GM12878 (cell line): Measurements from ENCODE around the gene HSPA12B. TPM values are rescaled to one million over a fixed set of nuclear protein-coding genes. Genes with fewer than 3 reads are reported as not detected.

Experiments
- ATAC-seq: fragments of 200-7000 bp; cut with Tn5 transposase; 3 replicates; pipeline ENCODE4 v1.9.1; 2020; ENCODE audit warnings: mild to moderate bottlenecking, moderate library complexity
- BruUV-seq: library from RNA; stranded (reverse); fragments of 400-500 nt; replicated peaks from 2 replicates; lab custom pipeline; 2021; lab: Mats Ljungman, UMichigan
- CTCF ChIA-PET: fragments of 300-600 bp; sonication (Branson Sonifier 250); formaldehyde crosslinking; extraction: SDS; loops from one replicate; lab custom pipeline; 2021; ENCODE audit warnings: inconsistent platforms; lab: Yijun Ruan, JAX
- POLR2A ChIA-PET: fragments of 350-600 bp; formaldehyde crosslinking; extraction: SDS; loops from one replicate; lab custom pipeline; 2021; ENCODE audit warnings: inconsistent platforms; lab: Charles Lee
- RAD21 ChIA-PET: fragments of 300-600 bp; sonication (Branson Sonifier 250); formaldehyde crosslinking; loops from one replicate; lab custom pipeline; 2023; ENCODE audit warnings: antibody characterized with exemption; ENCODE audit not compliant: unreplicated experiment; lab: Charles Lee
- SMC1A ChIA-PET: fragments of 300-600 bp; sonication (Branson Sonifier 250); formaldehyde crosslinking; loops from one replicate; lab custom pipeline; 2023; ENCODE audit not compliant: unreplicated experiment, uncharacterized antibody; lab: Charles Lee
- DNase-seq: peaks from one replicate; pipeline ENCODE4 v3.0.0-alpha.2; 2011; ENCODE audit warnings: low read depth, low spot score
- FAIRE-seq: peaks from 3 replicates; lab custom pipeline; 2011; peaks lifted over from hg19 to GRCh38; lab: Jason Lieb, UNC
- H2AFZ ChIP-seq: 2 replicates; pipeline ENCODE4 v1.6.0; 2011; ENCODE audit warnings: low read depth, low read length, control low read depth; ENCODE audit not compliant: control insufficient read depth
- H3K27ac ChIP-seq: 2 replicates; pipeline ENCODE4 v1.5.1; 2011; ENCODE audit warnings: control low read depth; ENCODE audit not compliant: control insufficient read depth, insufficient read depth
- H3K27me3 ChIP-seq, 2 experiments: replicated peaks in 1 of 2; 2 replicates each; pipeline versions ENCODE4 v1.6.0 to v1.6.1; 2011; ENCODE audit warnings: low read length in 1 of 2; ENCODE audit not compliant: control insufficient read depth in 2 of 2, insufficient read depth in 2 of 2
- H3K36me3 ChIP-seq, 2 experiments: 2 replicates each; pipeline ENCODE4 v1.5.1; 2011; ENCODE audit warnings: low read length in 1 of 2; ENCODE audit not compliant: control insufficient read depth in 2 of 2, insufficient read depth in 2 of 2
- H3K4me1 ChIP-seq: 2 replicates; pipeline ENCODE4 v1.6.1; 2011; ENCODE audit warnings: mild to moderate bottlenecking, low read length, moderate library complexity, mixed read lengths; ENCODE audit not compliant: control insufficient read depth, insufficient read depth
- H3K4me2 ChIP-seq: 2 replicates; pipeline ENCODE4 v1.6.0; 2011; ENCODE audit warnings: control low read depth; ENCODE audit not compliant: control insufficient read depth, insufficient read depth
- H3K4me3 ChIP-seq: fragments of 200-600 bp; sonication (generic); 2 replicates; pipeline ENCODE4 v1.5.1; 2016
- H3K79me2 ChIP-seq: 2 replicates; pipeline ENCODE4 v1.6.0; 2011; ENCODE audit warnings: low read length; ENCODE audit not compliant: control insufficient read depth, insufficient read depth
- H3K9ac ChIP-seq: 2 replicates; pipeline ENCODE4 v1.8.0; 2011; ENCODE audit warnings: low read length, control low read depth, mixed read lengths; ENCODE audit not compliant: control insufficient read depth, insufficient read depth
- H3K9me3 ChIP-seq: replicated peaks from 3 replicates; pipeline ENCODE4 v1.5.1; 2011; ENCODE audit warnings: mild to moderate bottlenecking, low read length; ENCODE audit not compliant: control insufficient read depth, insufficient read depth
- H4K20me1 ChIP-seq: 2 replicates; pipeline ENCODE4 v1.6.0; 2011; ENCODE audit not compliant: control insufficient read depth, insufficient read depth
- CUX1 ChIP-seq: IDR thresholded peaks from 2 replicates; pipeline ENCODE4 v1.6.1; 2012; ENCODE audit warnings: improper control_type of control experiment, low read depth, low read length; ENCODE audit not compliant: insufficient replicate concordance
- GATAD2B ChIP-seq: fragments of 450-650 bp; conservative IDR thresholded peaks from 2 replicates; pipeline ENCODE4 v1.6.1; 2017; ENCODE audit warnings: low read depth, mild to moderate bottlenecking, moderate library complexity
- HDAC2 ChIP-seq: fragments of 200-600 bp; sonication (generic); IDR thresholded peaks from 2 replicates; pipeline ENCODE4 v1.6.1; 2017
- HDAC6 ChIP-seq: fragments of 200-600 bp; sonication (generic); IDR thresholded peaks from one replicate; pipeline ENCODE4 v1.8.0; 2017; ENCODE audit warnings: antibody characterized with exemption; ENCODE audit not compliant: unreplicated experiment
- JUND ChIP-seq: IDR thresholded peaks from 2 replicates; pipeline ENCODE4 v1.6.1; 2012; ENCODE audit warnings: low read depth, mild to moderate bottlenecking, low read length, improper control_type of control experiment, moderate library complexity
- KAT2A ChIP-seq: conservative IDR thresholded peaks from 2 replicates; pipeline ENCODE4 v1.6.1; 2011; ENCODE audit warnings: low read depth, low read length; ENCODE audit not compliant: control insufficient read depth
- KLF5 ChIP-seq: fragments of 450-650 bp; IDR thresholded peaks from 2 replicates; pipeline ENCODE4 v1.6.1; 2014; ENCODE audit warnings: mild to moderate bottlenecking; ENCODE audit not compliant: partially characterized antibody
- PRDM15 ChIP-seq: fragments of 450-650 bp; formaldehyde crosslinking; IDR thresholded peaks from 2 replicates; pipeline ENCODE4 v1.4.0; 2020; ENCODE audit warnings: mild to moderate bottlenecking, moderate library complexity
- RB1 ChIP-seq: fragments of 450-650 bp; formaldehyde crosslinking; IDR thresholded peaks from 2 replicates; pipeline ENCODE4 v1.6.1; 2017; ENCODE audit warnings: mild to moderate bottlenecking, borderline replicate concordance
- TBL1XR1 ChIP-seq: IDR thresholded peaks from 2 replicates; pipeline ENCODE4 v1.6.1; 2012; ENCODE audit warnings: low read depth, low read length, improper control_type of control experiment
- WGBS: methylation state at CpG from one replicate; pipeline ENCODE4 v1.1.6; 2016; ENCODE audit warnings: low lambda C conversion rate; ENCODE audit not compliant: insufficient replicate concordance, insufficient coverage; ENCODE audit errors: missing lambda C conversion rate; 5-methylcytosine and 5-hydroxymethylcytosine counted together
- in situ Hi-C: fragments of 300-500 bp; cut with MboI; formaldehyde crosslinking; loops from 9 replicates; pipeline ENCODE4 v1.14.3; 2018; ENCODE audit warnings: mixed read lengths
- intact Hi-C: fragments of 100-400 bp; cut with micrococcal nuclease; formaldehyde crosslinking; loops from one replicate; pipeline ENCODE4 v1.14.2; 2022; ENCODE audit not compliant: unreplicated experiment
- polyA plus RNA-seq, 11 experiments: library from polyadenylated mRNA; depleted of rRNA in 4 of 11; unstranded in 6 of 11; stranded (reverse) in 5 of 11; fragments of >200 nt; fragmentation: Nextera tagmentation in 4 of 11; fragmentation: Illumina TruSeq in 1 of 11; extraction: Ambion mirVana in 4 of 11; extraction: Trizol in 1 of 11; gene quantifications; 1 replicate in 1 of 11; 2 replicates in 10 of 11; pipeline versions ENCODE4 v1.2.1 to v1.2.3, GENCODE V29; 2011 to 2016; ENCODE audit warnings: inconsistent platforms in 2 of 11, missing spikeins in 2 of 11, low read depth in 1 of 11
- total RNA-seq, 4 experiments: library from RNA; depleted of rRNA in 3 of 4; stranded (reverse); fragments of >200 nt in 3 of 4; fragmentation: Illumina TruSeq in 1 of 4; extraction: Trizol in 1 of 4; gene quantifications; 2 replicates each; pipeline versions ENCODE4 v1.2.1 to v1.2.3, GENCODE V29; 2013 to 2021

The HSPA12B gene
- total and polyA plus RNA-seq, 10 of the 15 experiments (the other 5 are each of a cell fraction or from before 2014, with no cell fraction given): 0.08 TPM; not detected in 9

DNA sequence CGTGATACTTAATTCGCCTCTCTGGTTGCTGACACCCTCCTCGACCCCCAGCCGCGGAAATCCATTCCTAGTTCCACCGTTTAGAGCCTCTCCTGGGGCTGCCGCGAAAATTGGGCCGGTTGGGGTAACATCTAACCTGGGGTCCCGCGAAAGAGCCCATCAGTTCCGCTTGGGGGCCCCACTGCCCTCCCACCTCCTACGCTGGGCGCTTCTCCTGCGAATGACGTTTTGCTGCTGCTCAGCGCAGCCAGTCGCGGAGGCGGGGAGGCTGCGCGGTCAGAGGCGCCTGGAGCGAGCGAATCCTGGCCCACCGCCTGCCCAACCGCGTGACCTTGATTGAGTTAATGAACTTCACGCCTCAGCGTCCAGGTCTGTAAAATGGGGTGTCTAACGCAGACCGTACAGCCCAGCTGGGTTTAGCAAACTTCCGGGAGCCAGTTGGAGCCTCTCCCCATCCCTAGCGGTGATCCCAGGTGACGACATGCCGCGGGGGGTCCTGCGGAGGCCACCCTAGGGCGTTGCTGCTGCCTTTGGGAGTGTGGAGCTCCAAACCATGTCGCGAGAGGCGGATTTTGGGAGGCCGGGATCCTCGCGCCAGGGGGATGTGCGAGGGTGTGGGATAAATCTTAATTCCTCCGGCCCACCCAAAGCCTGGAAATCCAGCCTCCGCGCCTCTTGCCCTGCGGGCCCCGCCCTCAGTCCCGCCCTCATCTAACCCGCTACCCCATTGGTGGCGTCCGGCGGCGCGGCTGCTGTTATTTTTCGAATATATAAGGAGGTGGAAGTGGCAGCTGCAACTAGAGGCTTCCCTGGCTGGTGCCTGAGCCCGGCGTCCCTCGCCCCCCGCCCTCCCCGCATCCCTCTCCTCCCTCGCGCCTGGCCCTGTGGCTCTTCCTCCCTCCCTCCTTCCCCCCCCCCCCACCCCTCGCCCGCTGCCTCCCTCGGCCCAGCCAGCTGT is 63.3 kb downstream of the HSPA12B start, which contains the start of gene CDC25B:
TSS of gene CDC25B (plus strand) at position 800 of the 958 bp plus-strand sequence. CDS start 222 bp downstream, outside the sequence.
- no peaks in the 10 kb centered on the region for H3K9me3 ChIP-seq
- peak within 1 kb of the TSS; percentile 75 for H2AFZ ChIP-seq
- POLR2A ChIA-PET: interaction anchor here (0.6 to 1.1 kb wide), 4 partner anchors 25 to 1174 kb away, joined by 3 to 6 read pairs (median 3); partner anchors contain the start of gene AP5S1
- in situ Hi-C loops (no loop called here), intact Hi-C loops (loop anchor here (2.0 to 5.0 kb wide), 2 partner anchors 51 to 112 kb away; partner anchors contain the start of gene MAVS)
- no peaks in the 10 kb centered on the region for H3K27me3 ChIP-seq
- H4K20me1 ChIP-seq: no peaks in the 10 kb centered on the region
- FAIRE-seq (peak; percentile 89), DNase-seq (peak; percentile 59), ATAC-seq (peak; percentile 83)
- peak within 1 kb of the TSS; percentile 81 for H3K27ac ChIP-seq
- CTCF ChIA-PET: interaction anchor here (1.1 to 2.1 kb wide), 3 partner anchors 8 to 59 kb away, joined by 3 to 30 read pairs (median 5); partner anchors contain the start of gene AP5S1
- under 1% methylated on average over 46 of the region's 69 CpGs for WGBS
- peak within 1 kb of the TSS; percentile 85 for H3K4me2 ChIP-seq
- peak within 1 kb of the TSS; percentile 77 for H3K4me3 ChIP-seq
- peak within 1 kb of the TSS; percentile 76 for H3K9ac ChIP-seq
- SMC1A ChIA-PET: interaction anchor here (1.2 to 1.4 kb wide), 4 partner anchors 10 to 28 kb away, joined by 3 to 5 read pairs (median 4); partner anchors contain the start of genes ADISSP and AP5S1
- H3K4me1 ChIP-seq: peaks cover 36% of the 10 kb centered on the region
- RAD21 ChIA-PET: interaction anchor here (0.6 to 1.4 kb wide), 7 partner anchors 8 to 276 kb away, joined by 3 to 5 read pairs (median 4); partner anchors contain the start of genes AP5S1 and CENPB
- peaks cover 18% of the 10 kb centered on the region for H3K79me2 ChIP-seq
- BruUV-seq: TSS peak; percentile 88
- H3K36me3 ChIP-seq: peaks cover 0 to 5% of the 10 kb centered on the region in 2 experiments; a peak in 2 of 4 replicates
- TF ChIP-seq RB1 (no peak), KAT2A (no peak), JUND (no peak), TBL1XR1 (no peak), HDAC6 (no peak), HDAC2 (no peak), PRDM15 (no peak), GATAD2B (peak; percentile 78; the same call in 1 of the 2 replicates), CUX1 (no peak), KLF5 (peak; percentile 73)
